ENCODE measurements around the gene MBD5. TPM values are rescaled to one million over a fixed set of nuclear protein-coding genes. Genes with fewer than 3 reads are reported as not detected.

Gene MBD5
- total and polyA plus RNA-seq, 4 donors, result 2.0 to 15.9 (median 9.5) TPM

- 96% methylated on average over 2 of the region's 2 CpGs for WGBS
- Histone ChIP-seq H3K36me3 (ENCODE audit: control insufficient read depth in 4 of 4, insufficient read depth in 3 of 4, low read depth in 1 of 4, low read length in 3 of 4) (no peaks in the 10 kb centered on the region), H3K4me1 (ENCODE audit: control insufficient read depth in 4 of 4, insufficient read depth in 4 of 4, low read length in 3 of 4) (no peaks in the 10 kb centered on the region), H3K27ac (ENCODE audit: low read depth in 1 of 2, low read length in 2 of 2) (no peak overlapping the region), H3K9me3 (ENCODE audit: control insufficient read depth in 4 of 4, low read length in 3 of 4) (no peaks in the 10 kb centered on the region), H3K27me3 (ENCODE audit: control insufficient read depth in 4 of 4, insufficient read depth in 4 of 4, low read length in 3 of 4) (no peaks in the 10 kb centered on the region), H3K9ac (ENCODE audit: low read depth in 1 of 2, low read length in 2 of 2) (no peak overlapping the region), H3K4me3 (ENCODE audit: low read depth in 1 of 3, low read length in 3 of 3) (no peak overlapping the region)
- TF ChIP-seq RAD21 (IDR thresholded peaks at IDR 0.05) (no peak), FOXA1 (IDR thresholded peaks at IDR 0.05) (no peak), JUND (IDR thresholded peaks at IDR 0.05) (no peak), MAX (IDR thresholded peaks at IDR 0.05) (no peak), FOXA2 (IDR thresholded peaks at IDR 0.05) (no peak), EGR1 (IDR thresholded peaks at IDR 0.05; ENCODE audit: low read depth in 2 of 2) (no peak), TAF1 (conservative IDR thresholded peaks at IDR 0.05) (no peak), HNF4A (conservative IDR thresholded peaks at IDR 0.05) (no peak), REST (IDR thresholded peaks at IDR 0.05) (no peak), SP1 (IDR thresholded peaks at IDR 0.05) (no peak), CTCF (IDR thresholded peaks at IDR 0.05; ENCODE audit: low read depth, low read length, missing input control) (no peak), ATF3 (IDR thresholded peaks at IDR 0.05) (no peak), RXRA (IDR thresholded peaks at IDR 0.05) (no peak), YY1 (IDR thresholded peaks at IDR 0.05) (no peak), ZBTB33 (IDR thresholded peaks at IDR 0.05) (no peak), GABPA (IDR thresholded peaks at IDR 0.05 in 1 of 2, conservative IDR thresholded peaks at IDR 0.05 in 1 of 2) (no peak), NR2F2 (IDR thresholded peaks at IDR 0.05) (no peak), HNF4G (IDR thresholded peaks at IDR 0.05) (no peak)
- no peak for DNase-seq (ENCODE audit: low spot score)
Observed at GRCh38 chr2:148044322-148044721, 23.4 kb downstream of the MBD5 start.

Data from liver (tissue), 9 donors.